ENCODE data around the gene IL12B. TPM values are rescaled to one million over a fixed set of nuclear protein-coding genes. Genes with fewer than 3 reads are reported as not detected.
A peak's percentile ranks its signal among the peaks of the same experiment; 100 is the strongest.
"Not testable (repeated sequence)": the region's sequence is repeated elsewhere in the genome, so short reads cannot be mapped to it uniquely, and the experiment has no call there.

IL12B gene
- total RNA-seq, 2 experiments from 2014 or later, result not detected

- peaks cover 9% of the 10 kb centered on the region for H3K36me3 Mint-ChIP-seq (ENCODE audit: low read depth)
- H3K9me3 Mint-ChIP-seq, result peaks cover 22% of the 10 kb centered on the region
- H3K4me1 Mint-ChIP-seq, result peaks cover 2% of the 10 kb centered on the region
- no peak overlapping the region for H3K27ac Mint-ChIP-seq
- peaks cover 39% of the 10 kb centered on the region for H3K27me3 Mint-ChIP-seq
- DNase-seq, result no peak
- ChIA-PET CTCF (no interaction called here), POLR2A (no interaction called here)
- H3K4me3 Mint-ChIP-seq, result no peak overlapping the region
These were observed 25.2 kb downstream of the IL12B start for GRCh38 chr5:159304961-159305595.

GRCh38 chr5:159303286-159303685 lies 27.0 kb downstream of the IL12B start:
- POLR2A ChIA-PET, result no interaction called here
- H3K4me1 Mint-ChIP-seq, result no peaks in the 10 kb centered on the region
- CTCF ChIA-PET, result interaction anchor here (0.6 to 1.1 kb wide), 2 partner anchors 17 to 113 kb away, joined by 3 read pairs; no protein-coding TSS in a partner anchor
- peaks cover 30% of the 10 kb centered on the region for H3K9me3 Mint-ChIP-seq
- H3K27me3 Mint-ChIP-seq, result peaks cover 25% of the 10 kb centered on the region
- H3K27ac Mint-ChIP-seq, result no peak overlapping the region
- H3K36me3 Mint-ChIP-seq (ENCODE audit: low read depth), result peaks cover 11% of the 10 kb centered on the region
- DNase-seq, result no peak
- H3K4me3 Mint-ChIP-seq, result no peak overlapping the region

- H3K27ac Mint-ChIP-seq, POLR2A ChIA-PET, CTCF ChIA-PET, DNase-seq, H3K4me1 Mint-ChIP-seq, H3K4me3 Mint-ChIP-seq: not testable (repeated sequence)
- H3K9me3 Mint-ChIP-seq, result peaks cover 39% of the 10 kb centered on the region
- peaks cover 18% of the 10 kb centered on the region for H3K27me3 Mint-ChIP-seq
- H3K36me3 Mint-ChIP-seq (ENCODE audit: low read depth), result peaks cover 11% of the 10 kb centered on the region
These were observed 28.1 kb downstream of the IL12B start for GRCh38 chr5:159301929-159302860.

GRCh38 chr5:159301466-159301865 lies 28.8 kb downstream of the IL12B start:
- Mint-ChIP-seq H3K27ac (no peak overlapping the region), H3K4me1 (no peaks in the 10 kb centered on the region), H3K36me3 (ENCODE audit: low read depth) (peaks cover 11% of the 10 kb centered on the region), H3K9me3 (peaks cover 40% of the 10 kb centered on the region), H3K27me3 (peaks cover 18% of the 10 kb centered on the region), H3K4me3 (no peak overlapping the region)
- CTCF ChIA-PET, result no interaction called here
- POLR2A ChIA-PET, result no interaction called here
- DNase-seq, result no peak

- H3K4me3 Mint-ChIP-seq, H3K4me1 Mint-ChIP-seq, DNase-seq, H3K27me3 Mint-ChIP-seq, POLR2A ChIA-PET, H3K27ac Mint-ChIP-seq: not testable (repeated sequence)
- Mint-ChIP-seq H3K36me3 (ENCODE audit: low read depth) (peaks cover 10% of the 10 kb centered on the region), H3K9me3 (peaks cover 29% of the 10 kb centered on the region)
- CTCF ChIA-PET, result interaction anchor here (0.5 kb wide), 1 partner anchor 164 kb away, joined by 3 read pairs; no protein-coding TSS in a partner anchor
These were observed 33.0 kb downstream of the IL12B start for GRCh38 chr5:159297300-159297699.

- Mint-ChIP-seq H3K36me3 (ENCODE audit: low read depth) (peaks cover 2% of the 10 kb centered on the region), H3K27me3 (no peaks in the 10 kb centered on the region), H3K4me1 (no peaks in the 10 kb centered on the region), H3K27ac (no peak overlapping the region), H3K4me3 (no peak overlapping the region), H3K9me3 (peaks cover 18% of the 10 kb centered on the region)
- DNase-seq, result no peak
- ChIA-PET CTCF (no interaction called here), POLR2A (no interaction called here)
These were observed 35.4 kb downstream of the IL12B start for GRCh38 chr5:159294921-159295320.

- H3K9me3 Mint-ChIP-seq, result no peaks in the 10 kb centered on the region
- CTCF ChIA-PET, result no interaction called here
- H3K4me1 Mint-ChIP-seq, result no peaks in the 10 kb centered on the region
- POLR2A ChIA-PET, result no interaction called here
- no peak for DNase-seq
- H3K27ac Mint-ChIP-seq, result no peak overlapping the region
- no peak overlapping the region for H3K4me3 Mint-ChIP-seq
- no peaks in the 10 kb centered on the region for H3K27me3 Mint-ChIP-seq
- no peaks in the 10 kb centered on the region for H3K36me3 Mint-ChIP-seq (ENCODE audit: low read depth)
These were observed 39.5 kb downstream of the IL12B start for GRCh38 chr5:159290741-159291140.

- no peaks in the 10 kb centered on the region for H3K4me1 Mint-ChIP-seq
- H3K27ac Mint-ChIP-seq, result no peak overlapping the region
- DNase-seq, result peak; percentile 42
- ChIA-PET POLR2A (interaction anchor here (0.7 kb wide), 1 partner anchor 54 kb away, joined by 5 read pairs; no protein-coding TSS in a partner anchor), CTCF (interaction anchor here (0.5 to 0.9 kb wide), 2 partner anchors 786 to 1229 kb away, joined by 3 to 4 read pairs; no protein-coding TSS in a partner anchor)
- H3K27me3 Mint-ChIP-seq, result no peaks in the 10 kb centered on the region
- H3K36me3 Mint-ChIP-seq (ENCODE audit: low read depth), result peaks cover 8% of the 10 kb centered on the region
- H3K9me3 Mint-ChIP-seq, result no peaks in the 10 kb centered on the region
- H3K4me3 Mint-ChIP-seq, result no peak overlapping the region
These were observed 43.8 kb downstream of the IL12B start for GRCh38 chr5:159286420-159287035.

GRCh38 chr5:159274676-159275075 lies 55.6 kb downstream of the IL12B start:
- ChIA-PET POLR2A (no interaction called here), CTCF (interaction anchor here (1.1 to 2.9 kb wide), 2 partner anchors 15 to 118 kb away, joined by 3 to 7 read pairs; no protein-coding TSS in a partner anchor)
- Mint-ChIP-seq H3K4me3 (peak overlapping the region; percentile 27), H3K27ac (peak overlapping the region; percentile 60), H3K4me1 (peaks cover 21% of the 10 kb centered on the region), H3K27me3 (no peaks in the 10 kb centered on the region), H3K9me3 (no peaks in the 10 kb centered on the region), H3K36me3 (ENCODE audit: low read depth) (peaks cover 52% of the 10 kb centered on the region)
- no peak for DNase-seq

GRCh38 chr5:159273923-159274322 lies 56.4 kb downstream of the IL12B start:
- H3K36me3 Mint-ChIP-seq (ENCODE audit: low read depth), result peaks cover 51% of the 10 kb centered on the region
- peaks cover 27% of the 10 kb centered on the region for H3K4me1 Mint-ChIP-seq
- CTCF ChIA-PET, result interaction anchor here (0.6 to 2.9 kb wide), 4 partner anchors 12 to 117 kb away, joined by 3 to 7 read pairs (median 3); no protein-coding TSS in a partner anchor
- no peaks in the 10 kb centered on the region for H3K9me3 Mint-ChIP-seq
- H3K4me3 Mint-ChIP-seq, result no peak overlapping the region
- H3K27me3 Mint-ChIP-seq, result no peaks in the 10 kb centered on the region
- H3K27ac Mint-ChIP-seq, result no peak overlapping the region
- no peak for DNase-seq
- POLR2A ChIA-PET, result no interaction called here

GRCh38 chr5:159269723-159270122 lies 60.6 kb downstream of the IL12B start:
- H3K27ac Mint-ChIP-seq, result no peak overlapping the region

GRCh38 chr5:159266764-159267163 lies 63.5 kb downstream of the IL12B start:
- POLR2A ChIA-PET, CTCF ChIA-PET: not testable (repeated sequence)

More at GRCh38 chr5:159269723-159270122, 60.6 kb downstream of the IL12B start:
- ChIA-PET POLR2A (no interaction called here), CTCF (no interaction called here)
- Mint-ChIP-seq H3K4me1 (peaks cover 25% of the 10 kb centered on the region), H3K9me3 (no peaks in the 10 kb centered on the region), H3K36me3 (ENCODE audit: low read depth) (peaks cover 62% of the 10 kb centered on the region), H3K27me3 (no peaks in the 10 kb centered on the region), H3K4me3 (no peak overlapping the region)
- no peak for DNase-seq

More at GRCh38 chr5:159266764-159267163, 63.5 kb downstream of the IL12B start:
- H3K9me3 Mint-ChIP-seq, H3K27me3 Mint-ChIP-seq, DNase-seq, H3K4me3 Mint-ChIP-seq, H3K27ac Mint-ChIP-seq: not testable (repeated sequence)
- H3K4me1 Mint-ChIP-seq, result peaks cover 40% of the 10 kb centered on the region
- peaks cover 50% of the 10 kb centered on the region for H3K36me3 Mint-ChIP-seq (ENCODE audit: low read depth)
